Adrenal gland (tissue), 5 donors: Measurements from ENCODE around the gene ACBD6.

Experiments used
- POLR2A ChIP-seq, 2 donors: fragments of 450-650 bp; IDR thresholded peaks; one replicate each; pipeline ENCODE4 v1.6.1; 2017; ENCODE audit warnings: antibody characterized with exemption in 2 of 2, mild to moderate bottlenecking in 2 of 2, moderate library complexity in 1 of 2
- TF ChIP-seq, protein P1 (sequence below), 6 experiments: fragments of 450-650 bp in 4 of 6; fragments of 200-600 bp in 2 of 6; sonication (generic) in 1 of 6; IDR thresholded peaks; 1 replicate in 5 of 6; 2 replicates in 1 of 6; pipeline versions ENCODE4 v1.5.1 to v1.8.0; 2016 to 2021; ENCODE audit warnings: antibody characterized with exemption in 6 of 6, mild to moderate bottlenecking in 2 of 6, moderate library complexity in 1 of 6
- donor health status: DM: no; HTN: no; CAD: no.

- TF ChIP-seq POLR2A (IDR thresholded peaks at IDR 0.05), result no peak
- TF ChIP-seq, protein P1, sequence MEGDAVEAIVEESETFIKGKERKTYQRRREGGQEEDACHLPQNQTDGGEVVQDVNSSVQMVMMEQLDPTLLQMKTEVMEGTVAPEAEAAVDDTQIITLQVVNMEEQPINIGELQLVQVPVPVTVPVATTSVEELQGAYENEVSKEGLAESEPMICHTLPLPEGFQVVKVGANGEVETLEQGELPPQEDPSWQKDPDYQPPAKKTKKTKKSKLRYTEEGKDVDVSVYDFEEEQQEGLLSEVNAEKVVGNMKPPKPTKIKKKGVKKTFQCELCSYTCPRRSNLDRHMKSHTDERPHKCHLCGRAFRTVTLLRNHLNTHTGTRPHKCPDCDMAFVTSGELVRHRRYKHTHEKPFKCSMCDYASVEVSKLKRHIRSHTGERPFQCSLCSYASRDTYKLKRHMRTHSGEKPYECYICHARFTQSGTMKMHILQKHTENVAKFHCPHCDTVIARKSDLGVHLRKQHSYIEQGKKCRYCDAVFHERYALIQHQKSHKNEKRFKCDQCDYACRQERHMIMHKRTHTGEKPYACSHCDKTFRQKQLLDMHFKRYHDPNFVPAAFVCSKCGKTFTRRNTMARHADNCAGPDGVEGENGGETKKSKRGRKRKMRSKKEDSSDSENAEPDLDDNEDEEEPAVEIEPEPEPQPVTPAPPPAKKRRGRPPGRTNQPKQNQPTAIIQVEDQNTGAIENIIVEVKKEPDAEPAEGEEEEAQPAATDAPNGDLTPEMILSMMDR (IDR thresholded peaks at IDR 0.05), result no peak
Measured at GRCh38 chr1:180269645-180270529, 232.5 kb downstream of the ACBD6 start.
